ENCODE results near the gene UNKL. TPM values are rescaled to one million over a fixed set of nuclear protein-coding genes. Genes with fewer than 3 reads are reported as not detected.

UNKL gene
- total RNA-seq, 1 experiment from 2014 or later = 18.8 TPM

DNA sequence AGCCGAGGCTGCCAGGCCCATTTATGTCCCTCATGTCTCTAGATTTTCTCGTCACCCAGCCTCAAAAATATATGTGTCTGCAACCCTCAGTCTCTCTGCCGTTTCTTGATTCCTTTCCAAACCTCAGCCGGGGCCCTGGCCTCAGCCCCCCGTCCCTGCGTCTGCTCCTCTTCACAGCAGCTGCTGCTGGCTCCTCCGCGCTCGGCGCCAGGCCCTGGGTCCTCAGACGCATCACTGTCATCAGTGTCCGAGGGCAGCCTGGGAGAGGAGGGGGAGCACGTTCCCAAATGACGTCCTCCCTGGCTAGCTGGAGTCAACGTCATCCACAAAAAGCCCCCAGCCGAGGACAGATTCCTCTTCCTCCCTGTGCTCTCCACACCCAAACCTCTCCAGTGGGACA is 65.2 kb downstream of the UNKL start:
- DNase-seq = no peak
- Histone ChIP-seq H4K20me1 (ENCODE audit: low read length) (no peaks in the 10 kb centered on the region), H3K9me2 (replicated peaks; ENCODE audit: low read length) (no peaks in the 10 kb centered on the region), H3K36me3 (ENCODE audit: low read depth, low read length) (no peaks in the 10 kb centered on the region), H2AFZ (ENCODE audit: low read length) (no peak overlapping the region), H3K79me2 (ENCODE audit: low read length) (peaks cover 36% of the 10 kb centered on the region), H3K27me3 (ENCODE audit: low read length) (no peaks in the 10 kb centered on the region), H3K27ac (ENCODE audit: low read length) (no peak overlapping the region), H3F3A (ENCODE audit: low read length, unreplicated experiment) (no peaks in the 10 kb centered on the region), H3K9me3 (ENCODE audit: low read length) (no peaks in the 10 kb centered on the region), H3K4me3 (ENCODE audit: low read length) (no peak overlapping the region), H3K4me1 (ENCODE audit: insufficient read depth, low read length) (no peaks in the 10 kb centered on the region; the same call in 1 of the 2 replicates), H3K9ac (ENCODE audit: low read length) (no peak overlapping the region), H3K4me2 (ENCODE audit: low read length) (no peak overlapping the region)
- intact Hi-C loops (cut with micrococcal nuclease) = no loop called here
- POLR2A ChIA-PET (ENCODE audit: unreplicated experiment) = no interaction called here
- ATAC-seq = no peak
- TF ChIP-seq EZH2phosphoT487 (IDR thresholded peaks at IDR 0.05; ENCODE audit: borderline replicate concordance, low read length) (no peak), CTCF (conservative IDR thresholded peaks at IDR 0.05; ENCODE audit: low read depth, low read length) (no peak), EZH2 (IDR thresholded peaks at IDR 0.05; ENCODE audit: low read length, unreplicated experiment) (no peak)
- BruUV-seq (replicated peaks) = no TSS peak
- CTCF ChIA-PET = interaction anchor here (0.6 kb wide), 1 partner anchor 18 kb away, joined by 3 read pairs; no protein-coding TSS in a partner anchor

DNA sequence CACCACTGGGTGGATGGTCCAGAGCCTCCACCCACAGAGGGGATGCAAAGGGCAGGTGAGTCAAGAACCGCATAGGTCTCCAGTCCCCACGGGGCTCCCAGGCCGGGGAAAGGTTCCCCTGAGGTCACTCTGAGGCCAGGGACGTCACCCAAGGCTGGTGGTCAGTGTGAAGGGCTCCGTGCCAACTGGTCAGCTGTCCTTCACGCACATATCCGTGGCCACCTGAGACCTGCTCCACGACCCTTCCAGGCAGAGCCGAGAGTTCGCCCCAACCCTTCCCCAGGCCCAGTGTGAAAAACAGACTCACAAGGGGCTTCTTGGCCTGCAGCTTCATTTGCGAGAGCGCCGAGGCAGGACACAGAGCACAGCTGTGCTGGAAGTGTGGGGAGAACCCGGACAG is 65.6 kb downstream of the UNKL start:
- no peak overlapping the region for H3K9ac ChIP-seq (ENCODE audit: low read length)
- H3K4me1 ChIP-seq (ENCODE audit: insufficient read depth, low read length) = no peaks in the 10 kb centered on the region; the same call in 1 of the 2 replicates
- no peaks in the 10 kb centered on the region for H4K20me1 ChIP-seq (ENCODE audit: low read length)
- ChIA-PET POLR2A (ENCODE audit: unreplicated experiment) (no interaction called here), CTCF (interaction anchor here (0.6 kb wide), 1 partner anchor 18 kb away, joined by 3 read pairs; no protein-coding TSS in a partner anchor)
- intact Hi-C loops (cut with micrococcal nuclease) = no loop called here
- no peaks in the 10 kb centered on the region for H3K9me2 ChIP-seq (replicated peaks; ENCODE audit: low read length)
- no peaks in the 10 kb centered on the region for H3K36me3 ChIP-seq (ENCODE audit: low read depth, low read length)
- H3K27me3 ChIP-seq (ENCODE audit: low read length) = no peaks in the 10 kb centered on the region
- H3K9me3 ChIP-seq (ENCODE audit: low read length) = no peaks in the 10 kb centered on the region
- H3K4me3 ChIP-seq (ENCODE audit: low read length) = no peak overlapping the region
- TF ChIP-seq EZH2phosphoT487 (IDR thresholded peaks at IDR 0.05; ENCODE audit: borderline replicate concordance, low read length) (no peak), EZH2 (IDR thresholded peaks at IDR 0.05; ENCODE audit: low read length, unreplicated experiment) (no peak), CTCF (conservative IDR thresholded peaks at IDR 0.05; ENCODE audit: low read depth, low read length) (no peak)
- BruUV-seq (replicated peaks) = no TSS peak
- no peak overlapping the region for H3K4me2 ChIP-seq (ENCODE audit: low read length)
- no peak overlapping the region for H2AFZ ChIP-seq (ENCODE audit: low read length)
- H3K27ac ChIP-seq (ENCODE audit: low read length) = no peak overlapping the region
- H3F3A ChIP-seq (ENCODE audit: low read length, unreplicated experiment) = no peaks in the 10 kb centered on the region
- DNase-seq (no peak), ATAC-seq (no peak)
- H3K79me2 ChIP-seq (ENCODE audit: low read length) = peaks cover 33% of the 10 kb centered on the region

DNA sequence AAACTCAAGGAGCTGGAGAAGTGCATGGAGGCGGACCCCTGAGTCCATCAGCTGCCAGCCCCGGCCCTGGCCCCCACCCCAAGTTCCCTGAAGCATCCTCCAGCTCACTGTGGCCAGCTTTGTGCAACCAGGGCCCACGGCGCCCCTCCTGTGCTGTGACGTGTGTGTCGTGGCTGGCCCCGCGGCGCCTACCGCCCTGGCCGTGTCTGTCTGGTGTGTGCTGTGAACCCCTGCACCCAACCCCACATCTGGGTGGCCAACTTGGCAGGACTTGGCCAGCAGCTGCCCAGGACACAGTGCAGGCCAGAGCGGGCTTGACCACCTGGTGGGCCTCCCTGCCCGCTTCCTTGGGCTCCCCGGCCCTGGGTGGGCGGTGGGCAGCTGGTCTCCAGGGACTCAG is 66.1 kb downstream of the UNKL start:
- Histone ChIP-seq H3K27ac (ENCODE audit: low read length) (no peak overlapping the region), H2AFZ (ENCODE audit: low read length) (no peak overlapping the region), H3K36me3 (ENCODE audit: low read depth, low read length) (no peaks in the 10 kb centered on the region), H3K4me2 (ENCODE audit: low read length) (no peak overlapping the region), H3K4me1 (ENCODE audit: insufficient read depth, low read length) (no peaks in the 10 kb centered on the region; the same call in 1 of the 2 replicates), H3K27me3 (ENCODE audit: low read length) (no peaks in the 10 kb centered on the region), H3K4me3 (ENCODE audit: low read length) (no peak overlapping the region), H3K9ac (ENCODE audit: low read length) (no peak overlapping the region), H3K79me2 (ENCODE audit: low read length) (peaks cover 28% of the 10 kb centered on the region), H3F3A (ENCODE audit: low read length, unreplicated experiment) (no peaks in the 10 kb centered on the region), H3K9me2 (replicated peaks; ENCODE audit: low read length) (no peaks in the 10 kb centered on the region), H4K20me1 (ENCODE audit: low read length) (no peaks in the 10 kb centered on the region), H3K9me3 (ENCODE audit: low read length) (no peaks in the 10 kb centered on the region)
- no TSS peak for BruUV-seq (replicated peaks)
- DNase-seq (no peak), ATAC-seq (no peak)
- CTCF ChIA-PET = no interaction called here
- intact Hi-C loops (cut with micrococcal nuclease) = no loop called here
- TF ChIP-seq CTCF (conservative IDR thresholded peaks at IDR 0.05; ENCODE audit: low read depth, low read length) (no peak), EZH2 (IDR thresholded peaks at IDR 0.05; ENCODE audit: low read length, unreplicated experiment) (no peak), EZH2phosphoT487 (IDR thresholded peaks at IDR 0.05; ENCODE audit: borderline replicate concordance, low read length) (no peak)
- POLR2A ChIA-PET (ENCODE audit: unreplicated experiment) = no interaction called here
